HG03442 (cell line): ENCODE measurements around the gene APOBEC3G.

ENCODE experiments used
- ATAC-seq: cut with Tn5 transposase; IDR thresholded peaks from one replicate; pipeline ENCODE4 v1.9.1; 2021; ENCODE audit warnings: mild to moderate bottlenecking, moderate library complexity; ENCODE audit not compliant: unreplicated experiment

The APOBEC3G gene

DNA sequence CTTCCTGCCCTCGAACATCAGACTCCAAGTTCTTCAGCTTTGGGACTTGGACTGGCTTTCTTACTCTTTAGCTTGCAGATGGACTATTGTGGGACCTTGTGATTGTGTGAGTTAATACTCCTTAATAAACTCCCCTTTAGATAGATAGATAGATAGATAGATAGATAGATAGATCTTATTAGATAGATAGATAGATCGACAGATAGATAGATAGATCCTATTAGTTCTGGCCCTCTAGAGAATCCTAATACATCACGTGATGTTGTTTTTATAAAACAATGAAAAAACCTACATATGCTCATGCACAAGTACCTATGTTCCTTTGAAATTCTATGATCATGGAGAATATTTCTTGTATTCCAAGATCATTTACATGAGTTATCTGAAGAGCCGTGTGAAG is 43.9 kb downstream of the APOBEC3G start:
- ATAC-seq: no peak

DNA sequence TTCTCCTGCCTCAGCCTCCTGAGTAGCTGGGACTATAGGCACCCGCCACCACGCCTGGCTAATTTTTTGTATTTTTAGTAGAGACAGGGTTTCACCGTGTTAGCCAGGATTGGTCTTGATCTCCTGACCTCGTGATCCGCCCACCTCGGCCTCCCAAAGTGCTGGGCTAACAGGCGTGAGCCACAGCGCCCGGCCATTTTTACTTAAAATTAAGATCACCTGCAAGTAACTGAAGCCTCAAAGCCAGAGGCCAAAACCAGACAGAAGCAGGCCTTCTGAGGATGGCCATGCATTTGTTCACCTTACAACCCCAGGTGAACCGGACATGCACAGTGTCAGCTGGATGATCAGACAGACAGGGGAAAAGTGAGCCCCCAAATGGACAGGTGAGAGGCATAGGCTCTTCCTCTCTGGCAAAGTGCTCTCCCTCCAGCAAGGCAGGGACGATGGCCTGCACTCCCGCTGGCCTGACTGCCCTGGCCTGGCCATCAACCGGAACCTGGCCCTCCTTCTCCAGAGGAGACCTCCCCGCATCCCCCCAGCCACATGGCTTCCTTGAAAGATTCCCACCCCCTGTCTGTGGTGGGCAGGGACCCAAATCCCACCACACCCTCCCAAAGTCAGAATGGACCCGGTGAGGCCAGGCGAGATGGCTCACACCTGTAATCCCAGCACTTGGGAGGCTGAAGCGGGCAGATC is 45.8 kb downstream of the APOBEC3G start:
- no peak for ATAC-seq

DNA sequence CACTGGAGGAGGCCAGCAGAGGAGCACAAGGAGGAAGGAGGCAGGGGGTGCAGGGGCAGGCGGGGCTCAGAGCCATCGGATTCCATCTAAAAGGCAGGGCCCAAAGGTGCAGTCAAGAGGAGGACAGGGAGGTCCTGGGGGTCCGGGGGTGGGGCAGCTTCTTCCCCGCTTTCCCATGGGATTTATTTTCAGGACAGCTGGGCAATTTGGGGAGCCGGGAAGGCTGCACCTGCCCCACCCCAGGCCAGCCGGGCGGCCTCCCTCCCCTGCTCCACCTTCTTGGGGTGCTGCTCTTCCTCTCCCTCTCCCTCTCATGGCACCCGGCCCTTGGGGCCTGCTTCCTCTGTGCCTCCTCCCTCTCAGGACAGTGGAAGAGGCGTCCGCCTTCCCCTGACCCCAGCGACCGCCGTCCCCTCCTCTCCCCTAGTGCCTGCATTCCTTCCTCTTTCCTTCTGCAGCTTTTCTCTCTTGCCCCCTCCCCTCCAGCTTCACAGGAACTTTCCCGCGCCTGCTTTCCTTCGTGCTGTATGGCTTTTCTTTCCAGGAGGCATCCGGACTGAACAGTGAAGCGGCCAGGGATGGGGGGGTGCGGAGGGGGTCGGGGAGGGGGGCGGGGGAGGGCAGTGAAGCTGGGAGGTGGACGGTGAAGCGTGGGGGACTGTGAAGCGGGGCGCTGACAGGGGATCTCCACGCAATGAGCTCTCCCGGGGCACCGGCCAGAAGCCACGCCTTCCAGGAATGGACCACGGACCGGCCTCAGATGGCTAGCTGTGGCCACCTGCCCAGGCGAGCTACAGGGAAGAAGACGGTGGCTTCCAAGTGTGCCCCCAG is 46.9 kb downstream of the APOBEC3G start:
- ATAC-seq: no peak

DNA sequence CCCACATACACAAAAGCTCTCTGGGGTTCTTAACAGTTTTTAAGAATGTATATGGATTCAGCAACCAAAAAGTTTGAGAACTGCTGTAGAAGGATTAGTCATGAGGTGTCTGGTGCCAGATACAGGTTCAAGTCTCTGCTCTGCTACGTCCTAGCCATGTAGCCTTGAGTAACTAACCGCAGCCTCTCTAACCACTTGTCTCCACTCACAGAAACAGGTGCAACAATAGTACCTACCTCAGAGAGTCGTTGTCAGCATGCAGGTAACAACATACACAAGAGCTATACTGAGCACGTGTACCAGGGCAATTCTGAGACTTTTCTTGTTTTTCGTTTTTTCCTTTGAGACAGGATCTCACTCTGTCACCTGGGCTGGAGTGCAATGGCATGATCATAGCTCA is 48.5 kb downstream of the APOBEC3G start:
- ATAC-seq: no peak

DNA sequence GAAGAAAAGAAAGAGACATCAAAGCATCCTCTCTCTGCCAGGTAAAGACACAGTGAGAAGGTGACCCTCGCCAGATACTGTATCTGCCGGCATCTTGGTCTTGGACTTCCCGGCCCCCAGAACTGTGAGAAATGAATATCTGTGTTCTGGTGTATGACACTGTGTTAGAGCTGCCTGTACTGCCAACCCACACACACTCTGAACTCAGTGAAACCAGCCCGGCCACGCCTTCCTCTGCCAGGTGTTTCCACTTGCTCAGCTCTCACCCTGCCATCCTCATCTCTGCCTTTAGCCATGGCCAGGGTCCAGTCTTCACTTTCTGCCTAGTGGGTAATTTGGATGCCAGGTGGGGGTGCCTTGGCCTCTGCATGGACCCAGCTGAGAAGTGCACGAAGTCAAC is 51.4 kb downstream of the APOBEC3G start:
- no peak for ATAC-seq

DNA sequence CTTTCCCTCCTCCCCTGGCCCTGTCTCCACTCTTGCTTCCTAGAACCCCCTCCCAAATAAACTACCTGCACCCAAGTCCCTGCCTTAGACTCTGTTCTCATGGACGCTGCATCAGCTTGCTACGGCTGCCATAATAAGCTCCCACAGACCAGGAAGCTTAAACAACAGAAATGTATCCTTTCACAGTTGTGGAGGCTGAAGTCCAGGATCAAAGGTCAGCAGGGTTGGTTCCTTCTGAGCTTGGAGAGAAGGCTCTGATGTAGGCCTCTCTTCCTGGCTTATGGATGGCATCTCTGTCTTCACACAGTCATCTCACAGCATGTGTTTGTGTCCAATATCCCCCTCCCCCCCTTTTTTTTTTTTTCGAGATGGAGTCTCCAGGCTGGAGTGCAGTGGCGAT is 52.0 kb downstream of the APOBEC3G start:
- no peak for ATAC-seq

DNA sequence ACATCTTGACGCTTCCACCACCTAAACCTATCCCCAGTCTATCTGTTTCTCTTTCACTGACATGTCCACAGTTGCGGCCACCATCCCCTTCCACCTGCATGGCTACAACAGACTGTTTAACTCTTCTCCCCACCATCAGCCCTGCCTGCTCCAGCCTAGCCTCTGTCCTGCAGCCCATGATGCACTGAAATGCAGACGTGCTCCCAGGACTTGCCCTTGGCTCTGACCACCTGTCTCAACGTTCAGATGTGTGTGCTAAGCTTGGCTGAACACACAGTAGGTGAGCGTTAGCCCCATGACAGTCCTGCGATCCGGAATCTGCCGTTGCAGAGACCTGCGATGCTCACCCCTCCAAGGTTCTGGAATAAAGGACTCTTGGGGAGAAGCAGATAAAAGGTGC is 52.7 kb downstream of the APOBEC3G start:
- no peak for ATAC-seq

DNA sequence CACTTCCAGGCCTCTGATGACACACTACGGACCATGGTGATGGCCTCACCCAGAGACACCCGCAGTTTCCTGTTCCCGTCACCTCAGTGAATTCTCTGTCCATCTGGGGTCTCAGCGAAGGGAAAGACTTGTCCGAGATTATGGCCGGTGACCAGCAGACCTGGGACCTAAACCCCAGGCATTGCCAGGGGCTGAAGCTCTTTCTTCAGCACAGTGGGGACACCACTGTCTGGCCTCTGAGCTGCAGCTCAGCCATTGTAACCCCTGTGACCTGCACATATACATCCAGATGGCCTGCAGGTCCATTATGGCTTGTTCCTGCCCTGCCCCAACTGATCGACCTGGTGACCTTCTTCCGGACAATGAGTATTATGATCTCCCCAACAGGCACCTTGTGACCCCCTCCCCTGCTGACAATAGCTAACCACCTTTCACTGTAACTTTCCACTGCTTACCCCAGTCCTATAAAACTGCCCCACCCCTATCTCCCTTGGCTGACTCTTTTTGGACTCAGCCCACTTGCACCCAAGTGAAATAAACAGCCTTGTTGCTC is 53.2 kb downstream of the APOBEC3G start:
- no peak for ATAC-seq

DNA sequence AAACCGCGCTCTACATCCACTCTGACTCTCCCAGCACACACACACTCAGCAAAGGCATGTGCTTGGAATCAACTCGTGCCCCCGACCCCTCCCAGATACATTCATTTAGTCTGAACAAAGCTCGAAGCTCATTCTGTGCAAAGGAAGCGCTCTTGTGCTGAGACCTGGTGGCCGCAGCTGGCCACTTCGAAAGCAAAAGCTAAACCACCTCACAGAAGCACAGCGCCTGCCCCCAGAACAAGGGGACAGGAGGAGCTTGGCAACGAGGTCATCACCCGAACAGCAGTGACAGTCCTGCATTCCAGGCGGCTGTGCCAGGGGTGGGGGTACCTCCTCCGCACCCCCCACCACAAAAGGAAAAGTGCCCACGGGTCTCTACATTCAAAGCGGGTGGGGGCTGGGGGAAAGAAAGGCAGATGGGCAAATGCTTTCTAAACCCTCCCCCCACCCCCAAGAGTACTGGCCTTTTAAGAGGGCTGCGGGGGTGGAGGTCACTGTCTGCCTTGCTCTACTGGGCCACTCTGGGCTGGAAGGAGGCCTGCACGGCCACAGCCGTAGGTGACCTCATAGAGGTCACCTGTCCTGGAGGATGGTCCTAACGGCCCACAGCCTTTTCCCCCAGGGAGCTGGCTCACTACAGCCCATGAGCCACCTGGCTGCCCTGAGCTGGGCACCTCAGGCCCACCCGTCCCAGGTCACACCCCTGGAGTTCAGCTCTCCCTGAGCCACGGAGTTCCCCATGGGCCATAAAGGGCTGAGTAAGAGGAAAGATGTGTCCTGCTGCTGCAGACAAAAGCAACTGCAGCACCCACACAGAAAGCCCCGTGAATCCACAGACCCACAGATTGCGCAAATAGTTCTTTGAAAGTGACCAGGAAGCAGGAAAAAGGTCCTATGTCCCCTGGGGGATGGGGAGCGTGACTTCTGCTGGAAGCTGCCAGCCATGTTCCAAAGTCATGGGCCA is 54.1 kb downstream of the APOBEC3G start:
- no peak for ATAC-seq

DNA sequence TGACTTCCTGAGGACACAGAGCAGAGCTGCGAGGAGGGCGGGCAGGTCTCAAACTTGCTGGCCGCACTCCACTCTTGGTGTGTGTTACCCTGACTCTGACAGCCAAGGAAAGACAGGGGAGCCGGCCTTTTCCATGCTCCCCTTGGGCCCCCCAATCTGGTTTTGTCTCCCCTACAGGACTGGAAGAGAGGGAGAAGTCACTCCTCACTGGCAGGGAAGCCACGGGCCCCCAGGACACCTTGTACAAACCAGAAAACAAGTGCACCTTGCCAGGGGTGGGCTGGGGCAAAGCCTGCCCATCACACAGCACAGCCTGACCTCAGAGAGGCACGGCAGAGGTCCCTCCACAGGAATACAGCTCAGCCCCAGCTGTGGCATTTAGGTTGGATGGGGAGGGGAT is 55.2 kb downstream of the APOBEC3G start:
- no peak for ATAC-seq

DNA sequence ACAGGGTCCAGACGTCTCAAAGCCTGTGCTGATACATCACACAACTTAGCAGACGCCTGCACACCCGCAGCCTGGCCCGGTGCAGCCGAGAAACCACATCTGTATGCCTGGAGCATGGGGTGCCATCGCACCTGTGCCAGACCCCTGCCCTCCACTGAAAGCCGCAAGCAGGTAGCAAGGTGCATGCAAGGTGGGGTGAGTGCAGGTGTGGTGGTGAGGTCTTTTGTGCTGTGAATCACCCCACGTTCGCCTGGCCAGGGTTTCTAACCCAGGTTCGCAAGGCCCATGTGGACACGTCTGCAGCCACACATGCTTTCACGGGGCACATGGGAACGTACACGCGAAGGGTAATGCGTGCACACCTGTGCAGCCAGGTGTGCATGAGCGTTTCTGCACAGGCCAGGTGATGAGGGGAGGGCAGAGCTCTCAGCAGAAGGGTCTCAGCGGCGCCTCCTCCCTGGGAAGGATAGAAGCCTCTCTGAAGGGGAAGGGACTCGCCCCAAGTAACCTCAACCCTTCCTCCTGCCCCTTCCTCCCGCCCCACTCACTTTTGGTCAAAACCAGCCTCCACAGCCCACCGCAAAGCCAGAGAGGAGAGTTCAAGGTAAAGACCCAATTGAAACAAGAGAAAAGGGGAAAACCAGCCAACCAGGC is 55.9 kb downstream of the APOBEC3G start:
- ATAC-seq: no peak

DNA sequence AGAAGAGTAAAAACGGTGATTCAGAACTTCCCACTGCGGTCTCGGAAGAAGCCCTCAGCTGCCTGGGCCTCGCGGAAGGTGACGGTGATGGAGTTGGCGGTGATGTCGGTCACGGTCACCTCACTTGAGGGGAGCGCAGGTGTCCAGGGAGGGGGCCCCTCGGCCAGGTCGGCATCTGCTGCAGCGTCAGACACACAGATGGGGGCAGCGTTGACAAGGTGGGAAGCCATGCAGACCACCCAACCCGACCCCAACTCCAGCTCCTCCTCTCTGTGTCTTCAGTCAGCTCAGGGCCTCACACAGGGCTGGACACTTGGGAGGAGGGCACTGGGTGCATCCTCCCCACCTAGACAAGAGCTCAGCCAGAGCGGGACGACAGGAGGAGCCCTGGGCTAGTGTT is 56.8 kb downstream of the APOBEC3G start:
- ATAC-seq: no peak

DNA sequence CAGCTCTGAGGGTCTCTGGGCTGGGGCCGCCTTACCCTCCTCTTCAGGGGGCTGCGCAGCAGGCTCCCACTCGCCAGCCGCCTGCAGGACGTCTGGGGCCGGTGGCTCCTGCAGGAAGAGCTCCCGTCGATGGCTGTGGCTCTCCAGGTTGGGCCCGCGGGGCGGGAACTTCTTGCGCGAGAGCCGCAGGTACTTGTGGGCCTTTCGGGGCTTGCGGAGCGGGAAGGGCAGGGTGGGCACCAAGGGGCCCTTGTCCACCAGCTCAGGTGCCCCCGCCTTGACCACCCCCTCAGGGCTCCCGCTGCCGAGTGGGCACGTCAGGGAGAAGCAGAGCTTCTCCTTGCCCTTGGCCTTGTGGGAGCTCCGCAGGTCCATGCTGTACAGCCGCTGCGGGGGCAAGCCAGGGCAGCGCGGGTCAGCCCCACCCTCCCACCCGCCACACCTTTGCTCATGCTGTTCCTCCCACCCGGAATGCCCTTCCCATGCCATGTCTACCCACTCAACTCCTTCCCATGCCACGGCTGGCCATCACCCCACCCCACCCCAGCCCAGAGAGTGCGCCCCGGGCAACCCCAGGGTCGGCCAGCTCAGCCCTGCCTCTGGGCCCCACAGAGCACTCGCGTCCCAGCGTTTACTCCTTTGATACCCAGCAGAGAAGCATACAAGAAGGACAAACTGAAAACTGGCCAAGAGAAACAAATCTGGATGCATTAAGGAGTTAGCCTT is 57.5 kb downstream of the APOBEC3G start:
- ATAC-seq: no peak

DNA sequence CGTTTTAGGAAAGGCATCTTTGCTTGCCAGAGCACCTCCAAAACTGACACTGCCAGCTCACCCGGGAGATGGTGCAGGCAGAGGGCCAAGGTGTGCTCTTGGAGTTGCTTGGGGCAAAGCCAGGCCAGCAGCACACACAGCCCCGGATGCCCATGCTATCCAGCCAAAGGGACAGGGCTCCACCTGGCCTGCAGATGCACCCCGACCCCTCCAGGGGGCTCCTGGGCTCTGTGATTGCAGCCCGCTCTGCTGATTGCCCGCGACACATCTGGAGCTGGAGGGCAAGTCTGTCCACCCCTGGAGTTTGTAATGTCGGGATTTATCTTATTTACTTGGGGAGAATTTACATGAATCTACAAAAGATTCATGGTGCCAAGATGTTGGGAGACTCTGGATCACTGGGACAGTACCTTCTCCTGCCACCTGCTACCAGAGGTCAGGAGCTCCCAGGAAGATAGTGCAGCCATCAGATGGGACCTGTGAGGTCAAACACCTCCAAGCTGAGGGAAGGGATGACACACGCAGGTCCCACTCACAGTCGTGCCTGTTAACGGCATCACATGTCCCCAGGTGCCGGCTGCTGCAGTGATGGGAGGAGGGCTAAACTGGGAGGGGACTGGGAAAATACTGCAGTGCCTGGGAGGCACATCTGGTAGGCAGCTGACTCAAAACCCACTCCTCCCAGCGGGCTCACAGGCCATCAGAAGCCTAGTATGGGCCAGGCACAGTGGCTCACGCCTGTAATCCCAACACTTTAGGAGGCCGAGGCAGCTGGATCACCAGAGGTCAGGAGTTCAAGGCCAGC is 58.2 kb downstream of the APOBEC3G start:
- ATAC-seq: no peak

DNA sequence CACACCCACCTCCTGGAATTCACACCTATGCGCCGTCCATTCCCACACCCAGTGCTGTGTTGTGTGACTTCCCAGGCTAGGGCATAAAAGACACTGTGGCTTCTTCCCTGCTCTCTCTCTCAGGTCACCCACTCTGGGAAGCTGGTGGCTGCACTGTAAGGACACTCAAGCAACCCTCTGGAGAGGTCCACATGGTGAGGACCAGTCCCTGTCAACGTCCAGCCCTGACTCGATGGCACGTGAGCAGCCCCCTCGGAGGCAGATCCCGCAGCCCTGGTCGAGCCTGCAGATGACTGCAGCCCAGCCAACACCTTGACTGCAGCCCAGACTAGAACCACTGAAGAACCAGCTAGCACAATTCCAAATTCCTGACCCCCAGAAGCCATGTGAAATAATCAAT is 59.2 kb downstream of the APOBEC3G start:
- no peak for ATAC-seq
